ENCODE results near the gene BHLHE23.

Gene BHLHE23

GRCh38 chr20:63023936-63024571 lies 17.3 kb upstream of the BHLHE23 start:
- peaks cover 0 to 88% (median 38%) of the 10 kb centered on the region in 5 experiments for H3K27me3 ChIP-seq (replicated peaks in 2 of 5; ENCODE audit: control insufficient read depth in 4 of 5, insufficient read depth in 5 of 5, low read length in 4 of 5)
- H3K36me3 ChIP-seq (ENCODE audit: control insufficient read depth in 4 of 4, insufficient read depth in 4 of 4, low read length in 3 of 4), result no peaks in the 10 kb centered on the region
- H3K4me1 ChIP-seq (ENCODE audit: control extremely low read depth in 1 of 4, control insufficient read depth in 4 of 4, insufficient read depth in 4 of 4, low read length in 3 of 4), result peaks cover 0 to 17% (median 4%) of the 10 kb centered on the region in 4 experiments
- 93% methylated on average over 31 of the region's 33 CpGs for WGBS (ENCODE audit: insufficient coverage)
- peaks cover 0 to 11% (median 3%) of the 10 kb centered on the region in 5 experiments for H3K9me3 ChIP-seq (ENCODE audit: control extremely low read depth in 1 of 5, control insufficient read depth in 4 of 5, insufficient read depth in 2 of 5, low read depth in 1 of 5, low read length in 4 of 5)
- H3K27ac ChIP-seq (ENCODE audit: insufficient read depth in 1 of 2, low read depth in 1 of 2, low read length in 2 of 2, poor library complexity in 1 of 2, severe bottlenecking in 2 of 2), result no peak overlapping the region
- no peak overlapping the region for H3K4me3 ChIP-seq (ENCODE audit: control insufficient read depth in 1 of 7, extremely low read depth in 1 of 7, insufficient read depth in 4 of 7, low read depth in 2 of 7, low read length in 6 of 7)
- ChIA-PET CTCF (interaction anchor here (1.5 kb wide), 1 partner anchor 125 kb away, joined by 3 read pairs; no protein-coding TSS in a partner anchor), POLR2A (no interaction called here)
- no peak for DNase-seq

GRCh38 chr20:63023071-63023935 lies 16.5 kb upstream of the BHLHE23 start:
- ChIA-PET POLR2A (no interaction called here), CTCF (interaction anchor here (1.2 kb wide), 1 partner anchor 12 kb away, joined by 4 read pairs; no protein-coding TSS in a partner anchor)
- Histone ChIP-seq H3K9me3 (ENCODE audit: control extremely low read depth in 1 of 5, control insufficient read depth in 4 of 5, insufficient read depth in 2 of 5, low read depth in 1 of 5, low read length in 4 of 5) (peaks cover 0 to 11% (median 3%) of the 10 kb centered on the region in 5 experiments), H3K4me3 (ENCODE audit: control insufficient read depth in 1 of 7, extremely low read depth in 1 of 7, insufficient read depth in 4 of 7, low read depth in 2 of 7, low read length in 6 of 7) (no peak overlapping the region), H3K27ac (ENCODE audit: insufficient read depth in 1 of 2, low read depth in 1 of 2, low read length in 2 of 2, poor library complexity in 1 of 2, severe bottlenecking in 2 of 2) (no peak overlapping the region), H3K27me3 (replicated peaks in 2 of 5; ENCODE audit: control insufficient read depth in 4 of 5, insufficient read depth in 5 of 5, low read length in 4 of 5) (peaks cover 0 to 86% (median 35%) of the 10 kb centered on the region in 5 experiments), H3K36me3 (ENCODE audit: control insufficient read depth in 4 of 4, insufficient read depth in 4 of 4, low read length in 3 of 4) (no peaks in the 10 kb centered on the region), H3K4me1 (ENCODE audit: control extremely low read depth in 1 of 4, control insufficient read depth in 4 of 4, insufficient read depth in 4 of 4, low read length in 3 of 4) (peaks cover 0 to 14% (median 4%) of the 10 kb centered on the region in 4 experiments)
- 87% methylated on average over 19 of the region's 31 CpGs for WGBS (ENCODE audit: insufficient coverage)
- no peak for DNase-seq

- peaks cover 0 to 88% (median 32%) of the 10 kb centered on the region in 5 experiments for H3K27me3 ChIP-seq (replicated peaks in 2 of 5; ENCODE audit: control insufficient read depth in 4 of 5, insufficient read depth in 5 of 5, low read length in 4 of 5)
- H3K27ac ChIP-seq (ENCODE audit: insufficient read depth in 1 of 2, low read depth in 1 of 2, low read length in 2 of 2, poor library complexity in 1 of 2, severe bottlenecking in 2 of 2), result no peak overlapping the region
- H3K9me3 ChIP-seq (ENCODE audit: control extremely low read depth in 1 of 5, control insufficient read depth in 4 of 5, insufficient read depth in 2 of 5, low read depth in 1 of 5, low read length in 4 of 5), result peaks cover 0 to 11% (median 3%) of the 10 kb centered on the region in 5 experiments
- CTCF ChIA-PET, result interaction anchor here (1.2 kb wide), 1 partner anchor 11 kb away, joined by 4 read pairs; no protein-coding TSS in a partner anchor
- WGBS (ENCODE audit: insufficient coverage), result 63% methylated on average over 8 of the region's 12 CpGs
- peaks cover 0 to 13% (median 3%) of the 10 kb centered on the region in 4 experiments for H3K4me1 ChIP-seq (ENCODE audit: control extremely low read depth in 1 of 4, control insufficient read depth in 4 of 4, insufficient read depth in 4 of 4, low read length in 3 of 4)
- no peak overlapping the region for H3K4me3 ChIP-seq (ENCODE audit: control insufficient read depth in 1 of 7, extremely low read depth in 1 of 7, insufficient read depth in 4 of 7, low read depth in 2 of 7, low read length in 6 of 7)
- POLR2A ChIA-PET, result no interaction called here
- no peak for DNase-seq
- H3K36me3 ChIP-seq (ENCODE audit: control insufficient read depth in 4 of 4, insufficient read depth in 4 of 4, low read length in 3 of 4), result no peaks in the 10 kb centered on the region
Measured at GRCh38 chr20:63022501-63022900, 15.7 kb upstream of the BHLHE23 start.

GRCh38 chr20:63021356-63022321 lies 14.9 kb upstream of the BHLHE23 start:
- Histone ChIP-seq H3K27me3 (replicated peaks in 2 of 5; ENCODE audit: control insufficient read depth in 4 of 5, insufficient read depth in 5 of 5, low read length in 4 of 5) (peaks cover 0 to 88% (median 24%) of the 10 kb centered on the region in 5 experiments), H3K4me1 (ENCODE audit: control extremely low read depth in 1 of 4, control insufficient read depth in 4 of 4, insufficient read depth in 4 of 4, low read length in 3 of 4) (peaks cover 0 to 13% (median 3%) of the 10 kb centered on the region in 4 experiments), H3K36me3 (ENCODE audit: control insufficient read depth in 4 of 4, insufficient read depth in 4 of 4, low read length in 3 of 4) (no peaks in the 10 kb centered on the region), H3K4me3 (ENCODE audit: control insufficient read depth in 1 of 7, extremely low read depth in 1 of 7, insufficient read depth in 4 of 7, low read depth in 2 of 7, low read length in 6 of 7) (no peak overlapping the region), H3K27ac (ENCODE audit: insufficient read depth in 1 of 2, low read depth in 1 of 2, low read length in 2 of 2, poor library complexity in 1 of 2, severe bottlenecking in 2 of 2) (no peak overlapping the region), H3K9me3 (ENCODE audit: control extremely low read depth in 1 of 5, control insufficient read depth in 4 of 5, insufficient read depth in 2 of 5, low read depth in 1 of 5, low read length in 4 of 5) (peaks cover 0 to 11% (median 3%) of the 10 kb centered on the region in 5 experiments)
- no peak for DNase-seq
- ChIA-PET POLR2A (interaction anchor here (0.6 kb wide), 1 partner anchor 37 kb away, joined by 3 read pairs; no protein-coding TSS in a partner anchor), CTCF (no interaction called here)
- 84% methylated on average over 23 of the region's 40 CpGs for WGBS (ENCODE audit: insufficient coverage)

- DNase-seq, result no peak
- H3K36me3 ChIP-seq (ENCODE audit: control insufficient read depth in 4 of 4, insufficient read depth in 4 of 4, low read length in 3 of 4), result no peaks in the 10 kb centered on the region
- ChIA-PET CTCF (no interaction called here), POLR2A (no interaction called here)
- peaks cover 0 to 11% (median 3%) of the 10 kb centered on the region in 5 experiments for H3K9me3 ChIP-seq (ENCODE audit: control extremely low read depth in 1 of 5, control insufficient read depth in 4 of 5, insufficient read depth in 2 of 5, low read depth in 1 of 5, low read length in 4 of 5)
- H3K27me3 ChIP-seq (replicated peaks in 2 of 5; ENCODE audit: control insufficient read depth in 4 of 5, insufficient read depth in 5 of 5, low read length in 4 of 5), result peaks cover 0 to 88% (median 20%) of the 10 kb centered on the region in 5 experiments
- H3K27ac ChIP-seq (ENCODE audit: insufficient read depth in 1 of 2, low read depth in 1 of 2, low read length in 2 of 2, poor library complexity in 1 of 2, severe bottlenecking in 2 of 2), result no peak overlapping the region
- 93% methylated on average over 9 of the region's 10 CpGs for WGBS (ENCODE audit: insufficient coverage)
- H3K4me3 ChIP-seq (ENCODE audit: control insufficient read depth in 1 of 7, extremely low read depth in 1 of 7, insufficient read depth in 4 of 7, low read depth in 2 of 7, low read length in 6 of 7), result no peak overlapping the region
- H3K4me1 ChIP-seq (ENCODE audit: control extremely low read depth in 1 of 4, control insufficient read depth in 4 of 4, insufficient read depth in 4 of 4, low read length in 3 of 4), result peaks cover 0 to 5% (median 2%) of the 10 kb centered on the region in 4 experiments
Measured at GRCh38 chr20:63020681-63021080, 13.9 kb upstream of the BHLHE23 start.

- H3K27ac ChIP-seq (ENCODE audit: insufficient read depth in 1 of 2, low read depth in 1 of 2, low read length in 2 of 2, poor library complexity in 1 of 2, severe bottlenecking in 2 of 2), result no peak overlapping the region
- ChIA-PET POLR2A (no interaction called here), CTCF (no interaction called here)
- H3K4me3 ChIP-seq (ENCODE audit: control insufficient read depth in 1 of 7, extremely low read depth in 1 of 7, insufficient read depth in 4 of 7, low read depth in 2 of 7, low read length in 6 of 7), result no peak overlapping the region
- WGBS (ENCODE audit: insufficient coverage), result 97% methylated on average over 21 of the region's 25 CpGs
- no peaks in the 10 kb centered on the region for H3K4me1 ChIP-seq (ENCODE audit: control extremely low read depth in 1 of 4, control insufficient read depth in 4 of 4, insufficient read depth in 4 of 4, low read length in 3 of 4)
- peaks cover 6 to 26% (median 16%) of the 10 kb centered on the region in 5 experiments for H3K9me3 ChIP-seq (ENCODE audit: control extremely low read depth in 1 of 5, control insufficient read depth in 4 of 5, insufficient read depth in 2 of 5, low read depth in 1 of 5, low read length in 4 of 5)
- H3K27me3 ChIP-seq (replicated peaks in 2 of 5; ENCODE audit: control insufficient read depth in 4 of 5, insufficient read depth in 5 of 5, low read length in 4 of 5), result peaks cover 11 to 88% (median 24%) of the 10 kb centered on the region in 5 experiments
- DNase-seq, result no peak
- no peaks in the 10 kb centered on the region for H3K36me3 ChIP-seq (ENCODE audit: control insufficient read depth in 4 of 4, insufficient read depth in 4 of 4, low read length in 3 of 4)
Measured at GRCh38 chr20:63017826-63018411, 11.2 kb upstream of the BHLHE23 start.
